ENCODE measurements around the gene ZBTB16.

ZBTB16 gene

GRCh38 chr11:114164546-114164945 is 105.0 kb downstream of the ZBTB16 start:
- no peaks in the 10 kb centered on the region for H3K27me3 ChIP-seq (ENCODE audit: insufficient read depth, low read depth)

GRCh38 chr11:114165326-114166230 is 106.1 kb downstream of the ZBTB16 start:
- Histone ChIP-seq H3K4me3 (IDR thresholded peaks at IDR 0.05; ENCODE audit: insufficient read depth, low read depth, low read length) (no peak overlapping the region), H3K27ac (no peak overlapping the region), H3K79me2 (ENCODE audit: insufficient read depth, low read depth) (no peaks in the 10 kb centered on the region), H3K27me3 (ENCODE audit: insufficient read depth, low read depth) (no peaks in the 10 kb centered on the region), H3K4me1 (ENCODE audit: low read depth, poor library complexity, severe bottlenecking) (peaks cover 51% of the 10 kb centered on the region), H4K20me1 (ENCODE audit: insufficient read depth) (no peaks in the 10 kb centered on the region), H3K36me3 (ENCODE audit: insufficient read depth) (no peaks in the 10 kb centered on the region), H3K4me2 (no peak overlapping the region), H2AFZ (ENCODE audit: low read depth) (no peak overlapping the region), H3K9ac (no peak overlapping the region)
- no peak for TF ChIP-seq CTCF (conservative IDR thresholded peaks at IDR 0.05; ENCODE audit: low read depth, low read length)

More at GRCh38 chr11:114164546-114164945, 105.0 kb downstream of the ZBTB16 start:
- Histone ChIP-seq H3K4me1 (ENCODE audit: low read depth, poor library complexity, severe bottlenecking) (peaks cover 58% of the 10 kb centered on the region), H3K4me3 (IDR thresholded peaks at IDR 0.05; ENCODE audit: insufficient read depth, low read depth, low read length) (no peak overlapping the region), H2AFZ (ENCODE audit: low read depth) (no peak overlapping the region), H3K4me2 (no peak overlapping the region), H4K20me1 (ENCODE audit: insufficient read depth) (no peaks in the 10 kb centered on the region), H3K27ac (no peak overlapping the region), H3K36me3 (ENCODE audit: insufficient read depth) (no peaks in the 10 kb centered on the region), H3K79me2 (ENCODE audit: insufficient read depth, low read depth) (no peaks in the 10 kb centered on the region), H3K9ac (no peak overlapping the region)
- no peak for TF ChIP-seq CTCF (conservative IDR thresholded peaks at IDR 0.05; ENCODE audit: low read depth, low read length)

GRCh38 chr11:114166362-114166761 is 106.9 kb downstream of the ZBTB16 start:
- no peak overlapping the region for H3K9ac ChIP-seq
- H3K27ac ChIP-seq: peak overlapping the region; percentile 33; the same call in 1 of the 2 replicates
- H3K4me1 ChIP-seq (ENCODE audit: low read depth, poor library complexity, severe bottlenecking): peaks cover 44% of the 10 kb centered on the region
- H4K20me1 ChIP-seq (ENCODE audit: insufficient read depth): no peaks in the 10 kb centered on the region
- no peak overlapping the region for H2AFZ ChIP-seq (ENCODE audit: low read depth)
- H3K4me3 ChIP-seq (IDR thresholded peaks at IDR 0.05; ENCODE audit: insufficient read depth, low read depth, low read length): no peak overlapping the region
- no peaks in the 10 kb centered on the region for H3K27me3 ChIP-seq (ENCODE audit: insufficient read depth, low read depth)
- no peaks in the 10 kb centered on the region for H3K79me2 ChIP-seq (ENCODE audit: insufficient read depth, low read depth)
- no peaks in the 10 kb centered on the region for H3K36me3 ChIP-seq (ENCODE audit: insufficient read depth)
- TF ChIP-seq CTCF (conservative IDR thresholded peaks at IDR 0.05; ENCODE audit: low read depth, low read length): no peak
- peak overlapping the region; percentile 63; the same call in 1 of the 2 replicates for H3K4me2 ChIP-seq

GRCh38 chr11:114166897-114167323 is 107.4 kb downstream of the ZBTB16 start:
- Histone ChIP-seq H3K4me3 (IDR thresholded peaks at IDR 0.05; ENCODE audit: insufficient read depth, low read depth, low read length) (no peak overlapping the region), H3K4me2 (peak overlapping the region; percentile 63; the same call in 1 of the 2 replicates), H3K27me3 (ENCODE audit: insufficient read depth, low read depth) (no peaks in the 10 kb centered on the region), H3K27ac (peak overlapping the region; percentile 33; the same call in 1 of the 2 replicates), H3K9ac (no peak overlapping the region), H4K20me1 (ENCODE audit: insufficient read depth) (no peaks in the 10 kb centered on the region), H2AFZ (ENCODE audit: low read depth) (no peak overlapping the region), H3K4me1 (ENCODE audit: low read depth, poor library complexity, severe bottlenecking) (peaks cover 44% of the 10 kb centered on the region), H3K36me3 (ENCODE audit: insufficient read depth) (no peaks in the 10 kb centered on the region), H3K79me2 (ENCODE audit: insufficient read depth, low read depth) (no peaks in the 10 kb centered on the region)
- no peak for TF ChIP-seq CTCF (conservative IDR thresholded peaks at IDR 0.05; ENCODE audit: low read depth, low read length)
